ENCODE measurements around the gene ARG1.
"Not testable (repeated sequence)": the region's sequence is repeated elsewhere in the genome, so short reads cannot be mapped to it uniquely, and the experiment has no call there.

The ARG1 gene
- 0 reads per million in 2 experiments for total RNA-seq

DNA sequence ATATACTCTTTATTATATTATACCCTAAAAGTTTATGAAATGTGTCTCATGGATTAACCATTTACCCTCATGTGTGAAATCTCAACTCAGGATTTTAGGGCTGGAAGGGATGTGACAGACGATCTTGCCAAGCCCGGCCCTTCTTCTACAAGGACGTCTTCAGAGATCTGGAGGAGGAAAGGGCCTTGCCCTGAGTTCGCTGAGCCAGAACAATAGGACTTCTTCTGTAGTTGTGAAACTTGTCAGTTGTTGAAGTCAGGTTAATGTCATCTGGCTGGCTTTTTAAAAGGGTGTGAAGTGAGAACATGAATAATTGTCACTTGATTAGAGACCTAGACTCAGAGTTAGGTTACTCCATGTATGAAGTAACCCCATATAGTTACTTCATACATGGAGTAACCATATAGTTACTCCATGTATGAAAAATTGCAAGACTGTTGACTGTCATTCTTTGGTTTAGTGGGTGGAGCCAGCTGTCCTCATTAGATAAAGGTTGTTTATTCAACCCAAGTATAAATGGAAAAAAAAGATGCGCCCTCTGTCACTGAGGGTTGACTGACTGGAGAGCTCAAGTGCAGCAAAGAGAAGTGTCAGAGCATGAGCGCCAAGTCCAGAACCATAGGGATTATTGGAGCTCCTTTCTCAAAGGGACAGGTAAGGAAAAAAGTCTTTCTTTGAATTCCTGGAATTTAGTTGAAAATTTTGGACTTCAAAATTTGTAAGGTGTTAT lies at the start of gene ARG1:
ARG1 (plus strand) TSS at position 541 of the 730 bp plus-strand sequence; CDS start at position 598, 57 bp downstream.
- DNase-seq (ENCODE audit: low read depth) = no peak

DNA sequence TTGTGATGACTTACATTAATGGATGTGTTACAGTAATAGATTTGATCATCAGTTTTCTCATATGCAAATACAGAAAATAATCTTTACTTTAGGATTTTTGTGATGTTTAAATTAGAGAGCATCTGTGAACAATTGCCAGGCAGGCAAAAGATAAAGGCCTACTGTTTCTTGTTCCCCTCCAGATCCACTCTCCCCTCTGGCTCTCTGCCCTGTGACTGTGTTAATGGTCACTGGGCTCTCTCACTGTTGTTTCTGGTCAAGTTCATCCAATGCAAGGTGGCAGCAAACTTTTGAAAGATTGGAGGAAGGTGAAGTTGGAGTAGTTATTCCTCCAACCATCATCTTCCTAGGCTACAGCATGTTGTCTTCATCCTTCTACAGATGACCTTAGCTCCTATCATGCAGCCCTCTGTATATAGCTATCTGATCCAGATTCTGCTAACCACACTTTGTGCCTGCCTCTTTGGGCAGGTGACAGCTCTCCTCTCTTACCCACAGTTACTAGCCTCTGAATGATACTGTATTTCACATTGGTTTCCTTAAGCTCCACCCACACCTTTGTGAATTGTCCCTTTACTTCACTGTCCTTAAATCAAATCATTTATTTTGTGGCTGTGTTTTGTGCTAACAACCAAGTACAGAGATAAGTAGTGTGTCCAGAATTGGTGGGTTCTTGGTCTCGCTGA lies 48.9 kb upstream of the ARG1 start:
- DNase-seq (ENCODE audit: low read depth) = no peak

- no peak for DNase-seq (ENCODE audit: low read depth)
Observed at GRCh38 chr6:131524695-131525336, 48.2 kb upstream of the ARG1 start.

GRCh38 chr6:131530936-131531335 lies 42.1 kb upstream of the ARG1 start:
- DNase-seq (ENCODE audit: low read depth) = not testable (repeated sequence)

DNA sequence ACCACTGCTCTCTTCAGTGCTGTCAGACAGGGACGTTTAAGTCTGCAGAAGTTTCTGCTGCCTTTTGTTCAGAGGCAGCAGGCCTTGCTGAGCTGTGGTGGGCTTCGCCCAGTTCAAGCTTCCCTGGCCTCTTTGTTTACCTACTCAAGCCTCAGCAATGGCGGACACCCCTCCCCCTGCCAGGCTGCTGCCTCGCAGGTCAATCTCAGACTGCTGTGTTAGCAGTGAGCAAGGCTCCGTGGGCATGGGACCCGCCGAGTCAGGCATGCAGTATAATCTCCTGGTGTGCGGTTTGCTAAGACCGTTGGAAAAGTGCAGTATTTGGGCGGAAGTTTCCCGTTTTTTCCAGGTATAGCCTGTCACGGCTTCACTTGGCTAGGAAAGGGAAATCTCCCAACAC lies 41.3 kb upstream of the ARG1 start:
- DNase-seq (ENCODE audit: low read depth) = not testable (repeated sequence)

DNA sequence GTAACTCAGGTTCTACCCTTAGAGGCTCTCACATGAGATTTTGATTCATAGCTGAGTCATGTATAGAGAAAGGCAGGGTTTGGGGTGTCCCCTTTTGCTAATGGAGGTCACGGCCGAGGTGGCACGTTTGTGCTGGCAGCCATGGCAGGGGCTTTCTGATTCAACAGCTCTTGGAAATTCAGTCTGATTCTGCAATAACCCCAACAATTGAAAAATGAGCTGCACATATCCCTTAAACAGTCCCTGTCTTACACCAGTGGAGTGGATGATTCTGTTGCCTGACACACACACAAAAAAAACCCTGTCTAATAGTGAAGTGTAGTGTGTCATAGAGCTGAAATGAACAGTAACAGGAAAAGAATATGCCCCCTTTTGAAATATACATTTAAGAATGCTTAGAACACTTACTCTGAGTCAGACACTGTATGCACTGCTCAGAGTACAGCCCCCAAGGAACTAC lies 40.4 kb upstream of the ARG1 start:
- no peak for DNase-seq (ENCODE audit: low read depth)

DNA sequence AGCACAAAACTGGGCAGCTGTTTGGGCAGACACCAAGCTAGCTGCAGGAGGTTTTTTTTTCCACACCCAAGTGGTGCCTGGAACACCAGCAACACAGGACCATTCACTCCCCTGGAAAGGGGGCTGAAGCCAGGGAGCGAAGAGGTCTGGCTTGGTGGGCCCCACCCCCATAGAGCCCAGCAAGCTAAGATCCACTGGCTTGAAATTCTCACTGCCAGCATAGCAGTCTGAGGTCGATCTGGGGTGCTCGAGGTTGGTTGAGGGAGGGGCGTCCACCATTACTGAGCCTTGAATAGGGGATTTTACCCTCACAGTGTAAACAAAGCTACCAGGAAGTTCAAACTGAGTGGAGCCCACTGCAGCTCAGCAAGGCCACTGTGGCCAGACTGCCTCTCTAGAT lies 34.4 kb upstream of the ARG1 start:
- not testable (repeated sequence) for DNase-seq (ENCODE audit: low read depth)

- no peak for DNase-seq (ENCODE audit: low read depth)
Observed at GRCh38 chr6:131545317-131545716, 27.7 kb upstream of the ARG1 start.

GRCh38 chr6:131547488-131547887 lies 25.5 kb upstream of the ARG1 start:
- no peak for DNase-seq (ENCODE audit: low read depth)

DNA sequence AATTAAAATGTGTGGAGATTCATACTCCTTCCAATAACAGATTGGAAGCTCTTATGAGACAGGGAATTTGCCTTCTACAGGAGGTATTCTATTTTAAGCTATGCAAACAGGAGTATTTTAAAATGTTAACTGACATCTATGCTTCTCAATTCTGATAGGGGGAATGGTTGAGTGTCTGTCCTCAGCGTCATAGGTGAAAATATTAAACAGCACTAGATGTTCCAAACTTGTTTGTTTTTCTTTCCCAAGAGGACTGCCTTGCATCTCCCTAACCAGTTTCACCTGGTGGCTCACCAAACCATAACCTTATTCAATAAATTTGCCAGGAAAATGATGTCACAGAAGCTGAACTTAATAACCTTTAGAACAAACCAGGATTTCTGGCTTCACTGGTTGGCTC lies 24.6 kb upstream of the ARG1 start:
- no peak for DNase-seq (ENCODE audit: low read depth)

DNA sequence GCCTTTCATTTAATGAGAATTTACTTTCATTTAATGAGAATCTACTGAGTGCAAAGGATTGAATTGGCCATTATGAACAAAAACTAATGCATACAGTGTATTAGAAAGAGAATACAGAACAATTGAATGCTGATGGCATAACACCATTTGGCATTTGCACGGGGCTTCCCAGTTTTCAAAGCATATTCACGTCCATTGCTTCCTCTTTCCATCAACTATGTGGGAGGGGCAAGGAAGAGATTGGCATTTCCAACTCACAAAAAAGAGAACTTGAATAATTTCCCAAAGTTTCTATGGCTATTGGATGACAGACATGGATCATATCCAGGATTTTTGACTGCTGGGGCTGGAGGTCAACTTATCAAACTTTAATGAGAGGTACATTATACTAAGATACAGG lies 23.2 kb upstream of the ARG1 start:
- no peak for DNase-seq (ENCODE audit: low read depth)

DNA sequence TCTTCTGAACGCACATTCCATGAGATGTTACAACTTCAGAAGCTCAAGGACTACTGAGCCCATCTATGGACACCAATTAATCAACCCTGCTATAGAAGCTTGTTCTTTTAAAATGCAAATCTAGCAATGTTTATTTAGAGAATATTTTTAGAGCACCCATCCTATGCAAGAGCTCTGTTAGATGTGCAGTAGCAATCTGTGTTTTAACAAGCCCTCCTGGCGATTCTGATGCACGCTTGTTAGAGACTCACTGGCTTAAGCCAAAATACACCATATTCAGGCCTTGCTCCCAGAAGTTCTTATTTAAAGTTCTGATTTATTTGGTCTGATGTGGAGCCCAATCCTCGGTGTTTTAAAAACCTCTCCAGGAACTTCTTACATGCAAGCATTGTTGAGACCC lies 21.1 kb upstream of the ARG1 start:
- no peak for DNase-seq (ENCODE audit: low read depth)

- no peak for DNase-seq (ENCODE audit: low read depth)
Observed at GRCh38 chr6:131552572-131552971, 20.5 kb upstream of the ARG1 start.

DNA sequence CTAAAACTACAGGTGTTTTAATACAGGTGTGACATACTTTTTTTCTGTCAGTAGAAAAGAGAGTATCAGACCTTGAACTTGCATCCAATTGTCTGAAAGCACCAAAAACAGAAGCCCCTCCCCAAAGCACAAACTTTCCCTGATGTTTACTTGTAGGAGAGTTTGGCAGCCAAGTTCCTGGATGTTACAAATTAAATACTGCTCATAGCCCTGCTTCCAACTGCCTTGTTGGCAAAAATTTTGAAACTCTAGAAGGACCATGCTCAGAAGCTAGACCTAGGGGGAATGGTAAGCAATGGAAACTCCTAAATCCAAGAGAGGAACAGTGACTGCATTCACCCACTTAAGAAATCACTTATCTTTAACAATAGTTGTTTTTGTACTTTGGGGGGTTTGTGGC lies 17.0 kb upstream of the ARG1 start:
- DNase-seq (ENCODE audit: low read depth) = no peak

DNA sequence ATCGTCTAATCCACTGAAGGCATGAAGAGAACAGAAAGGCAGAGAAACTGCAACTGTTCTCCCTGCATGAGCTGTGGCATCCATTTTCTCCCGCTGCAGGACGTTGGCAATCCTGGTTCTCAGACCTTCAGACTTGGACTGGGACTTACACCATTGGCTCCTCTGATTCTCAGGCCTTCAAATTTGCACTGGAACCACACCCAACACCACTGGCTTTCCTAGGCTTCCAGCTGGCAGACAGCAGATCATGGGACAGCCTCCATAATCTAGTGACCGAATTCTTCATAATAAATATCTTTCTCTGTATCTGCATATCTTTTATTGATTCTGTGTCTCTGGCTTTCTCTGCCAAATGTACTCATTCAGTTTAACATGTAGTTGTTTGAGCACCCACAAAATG lies 14.1 kb upstream of the ARG1 start:
- DNase-seq (ENCODE audit: low read depth) = no peak

- DNase-seq (ENCODE audit: low read depth) = no peak
Observed at GRCh38 chr6:131561925-131562707, 10.9 kb upstream of the ARG1 start.

DNA sequence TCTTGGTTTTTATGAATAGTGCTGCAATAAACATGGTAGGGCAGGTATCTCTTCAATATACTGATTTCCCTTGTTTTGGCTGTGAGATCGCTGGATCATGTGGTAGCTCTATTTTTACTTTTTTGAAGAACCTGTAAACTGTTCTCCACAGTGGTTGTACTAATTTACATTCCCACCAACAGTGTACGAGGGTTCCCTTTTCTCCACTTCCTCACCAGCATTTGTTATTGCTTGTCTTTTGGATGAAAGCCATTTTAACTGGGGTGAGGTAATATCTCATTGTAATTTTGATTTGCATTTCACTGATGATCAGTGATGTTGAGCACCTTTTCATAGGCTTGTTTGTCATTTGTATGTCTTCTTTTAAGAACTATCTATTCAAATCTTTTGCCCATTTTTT lies 8.0 kb upstream of the ARG1 start:
- no peak for DNase-seq (ENCODE audit: low read depth)

GRCh38 chr6:131568726-131569125 lies 4.3 kb upstream of the ARG1 start:
- DNase-seq (ENCODE audit: low read depth) = no peak

GRCh38 chr6:131574133-131574532 lies 1.1 kb downstream of the ARG1 start:
- DNase-seq (ENCODE audit: low read depth) = no peak

DNA sequence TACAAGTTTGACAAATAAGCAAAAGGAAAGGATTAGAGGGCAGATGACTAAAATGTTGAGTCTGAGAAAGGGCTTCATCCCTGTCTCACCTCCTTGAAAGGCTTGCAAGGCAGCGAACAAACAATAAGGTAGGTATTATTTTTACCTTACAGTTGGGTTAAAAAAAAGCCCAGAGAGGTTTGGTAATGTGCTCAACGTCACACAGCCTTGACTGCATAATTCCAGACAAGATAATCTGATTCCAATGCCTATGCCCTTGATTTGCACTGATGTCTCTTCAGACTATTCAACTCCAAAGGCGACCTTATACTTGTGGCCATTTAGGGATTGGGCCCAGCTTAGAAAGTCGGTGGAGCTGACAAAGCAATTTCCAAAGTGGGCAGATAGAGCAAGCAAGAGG lies 1.7 kb downstream of the ARG1 start:
- DNase-seq (ENCODE audit: low read depth) = no peak

DNA sequence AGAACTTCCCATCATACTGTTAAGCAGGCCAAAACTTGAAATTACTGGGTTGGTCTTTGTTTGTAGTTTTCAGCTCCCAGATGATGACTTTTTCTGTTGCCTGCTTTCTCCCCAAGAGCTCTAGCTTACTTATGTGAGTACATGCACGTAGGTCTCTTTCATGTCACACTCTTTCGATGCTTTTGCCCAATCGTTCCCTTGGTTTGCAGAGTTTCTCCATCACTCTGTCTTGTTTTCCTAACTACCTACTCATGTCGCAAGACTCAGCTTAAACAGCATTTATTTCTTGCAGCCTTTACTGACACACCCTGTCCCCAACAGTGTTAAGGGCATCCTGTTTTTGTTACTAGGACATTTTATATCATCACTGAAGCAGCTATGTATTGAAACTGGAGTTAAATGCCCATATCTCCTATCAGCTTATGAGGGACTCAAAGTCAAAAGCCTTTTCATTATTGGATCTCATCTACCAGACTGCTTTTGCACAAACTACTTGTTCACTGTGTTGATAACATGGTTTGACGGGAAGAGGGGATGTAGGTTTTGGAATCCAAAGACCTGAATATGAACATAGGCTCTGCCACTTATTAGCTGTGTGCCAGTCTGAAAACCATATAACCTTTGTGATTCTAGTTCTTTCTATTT lies 2.9 kb downstream of the ARG1 start:
- no peak for DNase-seq (ENCODE audit: low read depth)

DNA sequence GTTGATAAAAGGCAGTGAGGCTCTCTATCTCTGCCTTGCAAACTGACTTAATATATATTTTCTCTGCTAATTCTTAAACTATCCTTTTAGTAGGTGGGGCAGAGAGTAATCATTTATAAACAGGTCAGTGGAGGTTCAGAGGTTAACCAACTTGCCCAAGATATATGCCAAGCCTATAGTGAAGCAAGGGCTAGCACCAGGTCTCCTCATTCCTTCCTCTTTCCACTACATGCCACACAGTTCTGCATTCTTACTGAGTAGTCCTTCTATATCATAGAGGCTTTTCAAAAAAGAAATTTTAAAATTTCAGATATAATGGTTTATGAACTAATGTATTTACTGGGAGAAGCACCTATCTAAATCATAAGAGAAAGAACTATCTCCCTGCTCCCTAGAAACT lies 8.5 kb downstream of the ARG1 start:
- no peak for DNase-seq (ENCODE audit: low read depth)
